Right lobe of liver (tissue), 6 donors: ENCODE results near the gene TICRR. TPM values are rescaled to one million over a fixed set of nuclear protein-coding genes. Genes with fewer than 3 reads are reported as not detected.

Experiments
- ATAC-seq, 4 donors: fragments of 200-7000 bp; cut with Tn5 transposase; one replicate each; pipeline ENCODE4 v1.9.1; 2020; ENCODE audit warnings: mild to moderate bottlenecking in 4 of 4, moderate library complexity in 4 of 4
- DNase-seq, 3 donors: peaks; one replicate each; pipeline ENCODE4 v3.0.0-alpha.2; 2020
- H3K27ac ChIP-seq, 3 donors: fragments of 200-600 bp; one replicate each; pipeline ENCODE4 v1.8.0; 2022
- H3K27me3 ChIP-seq, 2 donors: fragments of 200-600 bp; one replicate each; pipeline ENCODE4 v1.8.0; 2022
- H3K36me3 ChIP-seq, 4 donors: fragments of 200-600 bp; sonication (generic) in 1 of 4; one replicate each; pipeline versions ENCODE4 v1.5.1 to v1.8.0; 2017 to 2022; ENCODE audit warnings: control low read depth in 1 of 4
- H3K4me1 ChIP-seq, 4 donors: fragments of 200-600 bp; sonication (generic) in 1 of 4; one replicate each; pipeline versions ENCODE4 v1.5.1 to v1.8.0; 2017 to 2022; ENCODE audit warnings: control low read depth in 1 of 4
- H3K4me3 ChIP-seq, 3 donors: fragments of 200-600 bp; one replicate each; pipeline ENCODE4 v1.8.0; 2022
- H3K9me3 ChIP-seq, 4 donors: fragments of 200-600 bp; sonication (generic) in 1 of 4; one replicate each; pipeline versions ENCODE4 v1.5.1 to v1.8.0; 2017 to 2022; ENCODE audit warnings: control low read depth in 1 of 4
- POLR2A ChIP-seq: fragments of 450-650 bp; IDR thresholded peaks from one replicate; pipeline ENCODE4 v1.6.1; 2017; ENCODE audit warnings: antibody characterized with exemption, mild to moderate bottlenecking
- WGBS: methylation state at CpG from one replicate; pipeline ENCODE4 v1.1.6; 2018; ENCODE audit warnings: low coverage, low lambda C conversion rate; ENCODE audit not compliant: insufficient coverage; ENCODE audit errors: missing lambda C conversion rate; 5-methylcytosine and 5-hydroxymethylcytosine counted together
- intact Hi-C, 2 donors: fragments of 100-400 bp; cut with DNase I; formaldehyde crosslinking; loops; one replicate each; pipeline versions ENCODE4 v1.11.2 to v1.14.1; 2022
- total RNA-seq, 6 experiments: library from RNA; depleted of rRNA in 2 of 6; stranded (reverse); fragments of >200 nt in 2 of 6; fragmentation: NEBNext Ultra II Directional in 3 of 6; extraction: Animal tissue kit (Norgen Biotek cat#: 25700) in 3 of 6; gene quantifications; one replicate each; pipeline versions ENCODE4 v1.1.0 to v1.2.4, GENCODE V29; 2016 to 2023
- TF ChIP-seq, protein P1 (sequence below), 4 donors: fragments of 200-600 bp in 3 of 4; fragments of 450-650 bp in 1 of 4; IDR thresholded peaks; one replicate each; pipeline versions ENCODE4 v1.5.1 to v1.8.0; 2016 to 2022; ENCODE audit warnings: antibody characterized with exemption in 4 of 4, mild to moderate bottlenecking in 2 of 4
- donor health status: DM: no; HTN: yes; CAD: no.
- donor health status: DM: no; HTN: no; CAD: no.
- donor health status: DM: no; HTN: no; CAD: no.
- donor health status: DM: no; HTN: yes; CAD: no.
- donor health status: DM: no; HTN: yes; CAD: no.

Gene TICRR
- total RNA-seq, 6 experiments from 2014 or later: 0.05 to 1.1 (median 0.24) TPM; not detected in 1

DNA sequence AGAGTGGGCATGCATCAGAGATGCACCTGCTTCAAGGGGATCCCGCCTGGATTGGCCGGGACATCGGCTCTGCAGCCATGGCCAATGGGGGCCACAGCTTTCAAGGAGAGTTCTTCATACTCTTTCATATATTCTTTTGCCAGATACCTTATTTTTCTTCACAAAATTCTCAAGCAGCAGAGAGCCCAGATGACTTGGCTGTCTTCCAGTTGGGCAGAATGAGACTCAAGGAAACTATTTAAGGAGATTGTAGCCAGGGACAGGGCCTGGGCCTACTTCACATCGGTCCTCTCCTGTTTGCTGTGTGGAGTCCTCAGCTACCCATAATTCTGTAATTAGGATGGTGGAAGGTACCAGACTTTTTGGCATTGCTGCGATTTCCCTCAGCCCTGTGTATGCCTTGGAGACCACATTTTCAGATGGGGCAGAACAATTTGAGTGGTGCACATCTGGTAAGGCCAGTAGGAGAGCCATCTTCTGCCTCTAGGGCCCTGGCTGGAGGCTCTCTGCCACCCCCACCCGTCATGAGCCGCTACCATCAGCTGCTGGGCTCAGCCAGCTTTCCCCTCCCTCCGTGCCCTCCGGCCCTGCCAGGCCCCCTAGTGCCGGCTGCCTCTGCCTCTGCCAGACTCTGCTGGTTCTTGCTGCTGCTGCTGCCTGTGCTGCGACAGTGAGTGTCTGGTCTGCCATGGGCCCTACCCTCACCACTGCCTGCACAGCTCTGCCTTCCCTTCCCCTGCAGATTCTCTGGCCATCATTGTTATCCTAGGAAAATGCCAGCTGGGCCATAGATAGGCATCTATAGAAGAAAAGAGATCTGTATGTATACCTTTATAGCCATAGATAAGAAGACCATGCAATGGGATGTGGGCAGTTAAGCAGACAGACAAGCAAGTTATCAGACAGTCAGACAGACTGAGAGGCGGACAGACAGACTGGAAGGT, 97.2 kb downstream of the TICRR start:
- H3K27ac ChIP-seq: no peak overlapping the region
- DNase-seq (no peak), ATAC-seq (no peak)
- H3K4me1 ChIP-seq: peaks cover 0 to 23% (median 9%) of the 10 kb centered on the region in 4 donors
- 92% methylated on average over 4 of the region's 12 CpGs for WGBS
- no peak for TF ChIP-seq POLR2A
- TF ChIP-seq, protein P1, sequence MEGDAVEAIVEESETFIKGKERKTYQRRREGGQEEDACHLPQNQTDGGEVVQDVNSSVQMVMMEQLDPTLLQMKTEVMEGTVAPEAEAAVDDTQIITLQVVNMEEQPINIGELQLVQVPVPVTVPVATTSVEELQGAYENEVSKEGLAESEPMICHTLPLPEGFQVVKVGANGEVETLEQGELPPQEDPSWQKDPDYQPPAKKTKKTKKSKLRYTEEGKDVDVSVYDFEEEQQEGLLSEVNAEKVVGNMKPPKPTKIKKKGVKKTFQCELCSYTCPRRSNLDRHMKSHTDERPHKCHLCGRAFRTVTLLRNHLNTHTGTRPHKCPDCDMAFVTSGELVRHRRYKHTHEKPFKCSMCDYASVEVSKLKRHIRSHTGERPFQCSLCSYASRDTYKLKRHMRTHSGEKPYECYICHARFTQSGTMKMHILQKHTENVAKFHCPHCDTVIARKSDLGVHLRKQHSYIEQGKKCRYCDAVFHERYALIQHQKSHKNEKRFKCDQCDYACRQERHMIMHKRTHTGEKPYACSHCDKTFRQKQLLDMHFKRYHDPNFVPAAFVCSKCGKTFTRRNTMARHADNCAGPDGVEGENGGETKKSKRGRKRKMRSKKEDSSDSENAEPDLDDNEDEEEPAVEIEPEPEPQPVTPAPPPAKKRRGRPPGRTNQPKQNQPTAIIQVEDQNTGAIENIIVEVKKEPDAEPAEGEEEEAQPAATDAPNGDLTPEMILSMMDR (IDR thresholded peaks at IDR 0.05): no peak
- no peaks in the 10 kb centered on the region for H3K27me3 ChIP-seq
- no peak overlapping the region for H3K4me3 ChIP-seq
- intact Hi-C loops: no loop called here
- no peaks in the 10 kb centered on the region for H3K36me3 ChIP-seq
- H3K9me3 ChIP-seq: no peaks in the 10 kb centered on the region

DNA sequence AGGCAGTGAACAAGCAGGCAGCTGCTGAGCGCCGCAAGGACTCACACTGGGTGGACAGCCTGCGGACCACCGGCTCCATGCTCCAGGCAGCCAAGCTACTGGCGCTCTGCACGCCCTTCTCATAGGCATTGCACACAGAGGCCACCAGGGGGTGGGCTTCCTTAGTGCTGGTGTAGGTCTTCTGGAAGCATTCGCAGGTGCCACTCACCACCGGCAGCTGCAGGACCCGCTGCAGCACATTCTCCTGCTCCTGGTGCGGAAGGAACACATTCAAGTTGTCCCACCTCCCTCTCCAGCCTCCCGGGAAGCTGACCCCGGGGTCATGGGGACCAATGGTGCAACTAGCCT, 97.9 kb downstream of the TICRR start:
- H3K9me3 ChIP-seq: no peaks in the 10 kb centered on the region
- no peak overlapping the region for H3K4me3 ChIP-seq
- no peaks in the 10 kb centered on the region for H3K36me3 ChIP-seq
- no peak for TF ChIP-seq POLR2A
- TF ChIP-seq, protein P1 (IDR thresholded peaks at IDR 0.05): peak in 3 of 4 donors; percentile 9 to 30 (median 11)
- no peaks in the 10 kb centered on the region for H3K27me3 ChIP-seq
- peaks cover 0 to 23% (median 9%) of the 10 kb centered on the region in 4 donors for H3K4me1 ChIP-seq
- intact Hi-C loops: no loop called here
- no CpG with 5 or more reads among the region's 12 CpGs for WGBS
- ATAC-seq (no peak), DNase-seq (no peak)
- H3K27ac ChIP-seq: no peak overlapping the region

DNA sequence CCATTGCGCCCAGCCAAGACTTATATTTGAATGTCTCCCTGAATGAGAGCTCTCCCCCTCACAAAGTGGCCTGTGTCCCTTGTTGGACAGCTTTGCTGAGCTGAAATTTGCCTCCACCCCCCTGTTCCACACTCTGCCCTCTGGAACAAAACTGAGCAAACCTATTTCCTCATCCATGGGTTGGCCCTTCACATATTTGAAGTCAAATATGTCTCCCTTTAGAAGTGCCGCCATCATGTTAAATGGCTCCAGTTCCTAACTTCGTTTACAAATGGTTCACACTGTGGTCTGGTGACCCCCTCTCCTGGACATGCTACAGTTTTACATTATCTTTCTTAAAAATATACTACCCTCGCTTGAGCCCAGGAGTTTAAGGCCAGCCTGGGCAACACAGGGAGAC, 99.3 kb downstream of the TICRR start:
- Histone ChIP-seq H3K4me3 (no peak overlapping the region), H3K9me3 (no peaks in the 10 kb centered on the region), H3K4me1 (peaks cover 2 to 33% (median 16%) of the 10 kb centered on the region in 4 donors), H3K27me3 (no peaks in the 10 kb centered on the region), H3K27ac (peak overlapping the region in 2 of 3 donors; percentile 47 to 58), H3K36me3 (no peaks in the 10 kb centered on the region)
- TF ChIP-seq, protein P1 (IDR thresholded peaks at IDR 0.05): peak in 3 of 4 donors; percentile 21 to 39 (median 38)
- TF ChIP-seq POLR2A: peak; percentile 32
- intact Hi-C loops: no loop called here
- peak; percentile 84 to 91 (median 90) for ATAC-seq
- DNase-seq: peak in 1 of 3 donors; percentile 85
- 30% methylated on average over 4 of the region's 4 CpGs for WGBS

DNA sequence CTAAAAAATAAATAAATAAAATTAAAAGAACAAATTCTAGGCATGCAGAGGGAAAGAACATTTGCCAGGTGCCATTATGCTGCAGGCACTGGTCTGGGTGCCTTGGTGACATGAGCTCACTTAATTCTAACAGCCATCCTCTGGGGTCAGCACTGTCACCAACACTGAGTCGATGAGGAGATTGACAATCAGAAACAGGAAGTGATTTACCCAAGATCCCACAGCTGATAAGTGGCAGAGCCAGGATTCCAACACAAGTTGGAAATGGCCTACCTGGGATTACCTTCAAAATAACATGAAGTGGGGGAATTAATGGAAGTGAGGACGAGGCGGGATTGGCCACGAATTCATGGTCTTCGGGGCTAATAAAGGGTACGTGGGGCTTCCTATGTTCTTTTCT, 100.3 kb downstream of the TICRR start:
- ATAC-seq: no peak
- Histone ChIP-seq H3K27me3 (no peaks in the 10 kb centered on the region), H3K4me1 (peaks cover 2 to 42% (median 20%) of the 10 kb centered on the region in 4 donors), H3K4me3 (no peak overlapping the region), H3K9me3 (no peaks in the 10 kb centered on the region), H3K36me3 (no peaks in the 10 kb centered on the region), H3K27ac (no peak overlapping the region)
- intact Hi-C loops: no loop called here
- DNase-seq: no peak
- TF ChIP-seq, protein P1 (IDR thresholded peaks at IDR 0.05): no peak
- no peak for TF ChIP-seq POLR2A
- 75% methylated on average over 6 of the region's 6 CpGs for WGBS
